Mesenchymal stem cell (in vitro differentiated cells and primary cell): ENCODE data around the gene CTNNA1.

Experiments
- DNase-seq: peaks from one replicate; pipeline ENCODE4 v3.0.0-alpha.2; 2013
- H2AFZ ChIP-seq: one replicate; pipeline ENCODE4 v1.6.1; 2013; ENCODE audit warnings: low read depth, mild to moderate bottlenecking, control low read depth, inconsistent platforms, low read length, moderate library complexity
- H2AK5ac ChIP-seq: 2 replicates; pipeline ENCODE4 v1.6.1; 2013; ENCODE audit warnings: low read length, moderate library complexity, mild to moderate bottlenecking, inconsistent platforms; ENCODE audit not compliant: severe bottlenecking
- H2BK120ac ChIP-seq: one replicate; pipeline ENCODE4 v1.6.1; 2013; ENCODE audit warnings: low read depth, mild to moderate bottlenecking, inconsistent platforms, low read length, moderate library complexity
- H2BK12ac ChIP-seq, 2 experiments: one replicate each; pipeline ENCODE4 v1.6.1; 2013; ENCODE audit warnings: inconsistent platforms in 2 of 2, low read length in 2 of 2, mild to moderate bottlenecking in 2 of 2, moderate library complexity in 2 of 2, control low read depth in 1 of 2
- H2BK15ac ChIP-seq: one replicate; pipeline ENCODE4 v1.6.1; 2013; ENCODE audit warnings: mild to moderate bottlenecking, low read depth, inconsistent platforms; ENCODE audit not compliant: poor library complexity, severe bottlenecking
- H2BK5ac ChIP-seq: 2 replicates; pipeline ENCODE4 v1.6.1; 2013; ENCODE audit warnings: low read depth, mild to moderate bottlenecking, low read length, control low read depth, inconsistent platforms; ENCODE audit not compliant: poor library complexity, severe bottlenecking
- H3K14ac ChIP-seq, 2 experiments: one replicate each; pipeline ENCODE4 v1.6.1; 2013; ENCODE audit warnings: inconsistent platforms in 2 of 2, low read length in 2 of 2, control low read depth in 1 of 2, mild to moderate bottlenecking in 1 of 2, moderate library complexity in 1 of 2
- H3K18ac ChIP-seq, 2 experiments: one replicate each; pipeline ENCODE4 v1.6.1; 2013; ENCODE audit warnings: inconsistent platforms in 2 of 2, low read length in 2 of 2, control low read depth in 1 of 2, low read depth in 1 of 2, mild to moderate bottlenecking in 1 of 2
- H3K23ac ChIP-seq, 2 experiments: one replicate each; pipeline ENCODE4 v1.6.1; 2013; ENCODE audit warnings: inconsistent platforms in 2 of 2, low read length in 2 of 2, mild to moderate bottlenecking in 2 of 2, moderate library complexity in 2 of 2, control low read depth in 1 of 2
- H3K27ac ChIP-seq: 2 replicates; pipeline ENCODE4 v1.5.1; 2013; ENCODE audit warnings: mild to moderate bottlenecking, moderate library complexity, low read length, control low read depth, inconsistent platforms; ENCODE audit not compliant: poor library complexity, severe bottlenecking
- H3K27me3 ChIP-seq, 2 experiments: 2 replicates each; pipeline versions ENCODE4 v1.6.1 to v1.7.0; 2013; ENCODE audit warnings: low read length in 2 of 2, mild to moderate bottlenecking in 2 of 2, moderate library complexity in 2 of 2, control low read depth in 1 of 2, inconsistent platforms in 1 of 2; ENCODE audit not compliant: control insufficient read depth in 1 of 2, insufficient read depth in 1 of 2
- H3K36me3 ChIP-seq, 2 experiments: 2 replicates each; pipeline versions ENCODE4 v1.6.1 to v1.7.0; 2013; ENCODE audit warnings: low read length in 2 of 2, control low read depth in 1 of 2, inconsistent platforms in 1 of 2, low read depth in 1 of 2, mild to moderate bottlenecking in 1 of 2; ENCODE audit not compliant: insufficient read depth in 2 of 2, control insufficient read depth in 1 of 2
- H3K4ac ChIP-seq, 2 experiments: one replicate each; pipeline ENCODE4 v1.6.1; 2013; ENCODE audit warnings: inconsistent platforms in 2 of 2, low read length in 2 of 2, mild to moderate bottlenecking in 2 of 2, moderate library complexity in 2 of 2, control low read depth in 1 of 2, low read depth in 1 of 2
- H3K4me1 ChIP-seq: 2 replicates; pipeline ENCODE4 v1.6.1; 2013; ENCODE audit warnings: low read depth, low read length, control low read depth; ENCODE audit not compliant: control insufficient read depth, insufficient read depth
- H3K4me2 ChIP-seq: 2 replicates; pipeline ENCODE4 v1.6.1; 2013; ENCODE audit warnings: low read length, mild to moderate bottlenecking, inconsistent platforms; ENCODE audit not compliant: poor library complexity, severe bottlenecking
- H3K4me3 ChIP-seq, 2 experiments: 2 replicates each; pipeline versions ENCODE4 v1.5.1 to v1.7.0; 2013; ENCODE audit warnings: low read length in 2 of 2, mild to moderate bottlenecking in 2 of 2, control low read depth in 1 of 2, low read depth in 1 of 2; ENCODE audit not compliant: insufficient read depth in 1 of 2
- H3K79me1 ChIP-seq: replicated peaks from 2 replicates; pipeline ENCODE4 v1.6.1; 2013; ENCODE audit warnings: mild to moderate bottlenecking, control low read depth, low read length, inconsistent platforms; ENCODE audit not compliant: poor library complexity, severe bottlenecking
- H3K9ac ChIP-seq: 2 replicates; pipeline ENCODE4 v1.7.0; 2013; ENCODE audit warnings: mild to moderate bottlenecking, low read length, moderate library complexity
- H3K9me3 ChIP-seq: 2 replicates; pipeline ENCODE4 v1.7.0; 2013; ENCODE audit warnings: mild to moderate bottlenecking, low read length; ENCODE audit not compliant: control insufficient read depth
- H4K8ac ChIP-seq: one replicate; pipeline ENCODE4 v1.6.1; 2013; ENCODE audit warnings: inconsistent platforms, mild to moderate bottlenecking, low read length, moderate library complexity
- H4K91ac ChIP-seq: one replicate; pipeline ENCODE4 v1.6.1; 2013; ENCODE audit warnings: mild to moderate bottlenecking, low read length, inconsistent platforms
- WGBS: methylation state at CpG from one replicate; pipeline ENCODE4 v1.1.7; 2013; ENCODE audit warnings: mixed read lengths; 5-methylcytosine and 5-hydroxymethylcytosine counted together

CTNNA1 gene

DNA sequence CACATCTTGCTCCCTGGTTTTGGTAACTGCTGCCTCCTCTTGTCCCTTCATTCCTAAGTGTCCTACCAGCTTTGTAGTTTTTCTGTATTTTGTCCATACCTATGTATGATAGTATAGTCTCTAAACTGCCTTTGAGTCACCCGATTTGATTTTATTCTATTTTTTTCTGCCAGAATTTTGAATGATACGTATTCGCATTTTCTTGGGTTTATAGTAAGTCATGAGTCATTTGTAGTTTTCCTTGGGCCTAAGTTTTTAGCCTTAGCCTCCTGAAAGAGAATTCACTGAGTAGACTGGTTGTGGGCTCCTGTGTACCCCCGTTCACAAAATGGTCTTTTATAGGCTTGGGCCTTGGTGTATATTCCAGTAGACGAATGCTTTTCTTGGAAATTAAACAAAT is 62.3 kb downstream of the CTNNA1 start:
- no peak overlapping the region for H2BK12ac ChIP-seq
- H3K79me1 ChIP-seq: peaks cover 25% of the 10 kb centered on the region
- no peak overlapping the region for H3K4me2 ChIP-seq
- 96% methylated on average over 5 of the region's 5 CpGs for WGBS
- H2AK5ac ChIP-seq: no peak overlapping the region
- no peak overlapping the region for H3K27ac ChIP-seq
- H3K14ac ChIP-seq: no peak overlapping the region
- H3K4ac ChIP-seq: no peak overlapping the region
- H3K27me3 ChIP-seq: no peaks in the 10 kb centered on the region
- peaks cover 9% of the 10 kb centered on the region for H3K4me1 ChIP-seq
- H2BK120ac ChIP-seq: peak overlapping the region; percentile 5
- no peak overlapping the region for H4K8ac ChIP-seq
- no peak overlapping the region for H2BK15ac ChIP-seq
- peaks cover 30 to 70% of the 10 kb centered on the region in 2 experiments for H3K36me3 ChIP-seq
- no peak overlapping the region for H2AFZ ChIP-seq
- DNase-seq: no peak
- no peak overlapping the region for H3K4me3 ChIP-seq
- no peak overlapping the region for H3K9ac ChIP-seq
- no peak overlapping the region for H3K23ac ChIP-seq
- peak overlapping the region; percentile 27 for H4K91ac ChIP-seq
- no peak overlapping the region for H3K18ac ChIP-seq
- peaks cover 5% of the 10 kb centered on the region for H3K9me3 ChIP-seq
- H2BK5ac ChIP-seq: no peak overlapping the region

DNA sequence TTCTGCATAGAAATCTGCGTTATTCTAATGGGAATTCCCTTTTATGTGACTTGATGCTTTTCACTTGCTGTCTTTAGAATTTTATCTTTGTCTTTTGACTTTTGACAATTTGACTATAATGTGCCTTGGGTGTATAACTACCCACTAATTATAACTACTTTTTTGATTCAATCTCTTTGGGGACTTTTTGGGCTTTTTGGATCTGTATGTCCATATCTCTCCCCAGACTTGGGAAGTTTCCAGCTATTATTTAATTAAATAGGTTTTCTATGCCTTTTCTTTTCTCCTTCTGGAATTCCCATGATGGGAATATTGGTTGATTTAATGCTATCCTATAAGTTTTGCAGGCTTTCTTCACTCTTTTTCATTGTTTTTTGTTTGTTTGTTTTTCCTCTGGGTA is 64.0 kb downstream of the CTNNA1 start:
- H3K9me3 ChIP-seq: peaks cover 5% of the 10 kb centered on the region
- H3K4ac ChIP-seq: no peak overlapping the region
- H3K27me3 ChIP-seq: no peaks in the 10 kb centered on the region
- no peak overlapping the region for H2BK5ac ChIP-seq
- H3K36me3 ChIP-seq: peaks cover 26 to 65% of the 10 kb centered on the region in 2 experiments
- no peak for DNase-seq
- H2AFZ ChIP-seq: no peak overlapping the region
- peaks cover 25% of the 10 kb centered on the region for H3K79me1 ChIP-seq
- no peak overlapping the region for H3K4me3 ChIP-seq
- no peak overlapping the region for H2BK12ac ChIP-seq
- H4K8ac ChIP-seq: no peak overlapping the region
- no peak overlapping the region for H3K27ac ChIP-seq
- no peak overlapping the region for H3K9ac ChIP-seq
- H3K18ac ChIP-seq: no peak overlapping the region
- H3K4me1 ChIP-seq: peaks cover 9% of the 10 kb centered on the region
- H2BK120ac ChIP-seq: no peak overlapping the region
- no peak overlapping the region for H3K4me2 ChIP-seq
- no peak overlapping the region for H2BK15ac ChIP-seq
- no peak overlapping the region for H3K23ac ChIP-seq
- 100% methylated on average over 1 of the region's 1 CpG for WGBS
- H4K91ac ChIP-seq: no peak overlapping the region
- no peak overlapping the region for H3K14ac ChIP-seq
- no peak overlapping the region for H2AK5ac ChIP-seq

DNA sequence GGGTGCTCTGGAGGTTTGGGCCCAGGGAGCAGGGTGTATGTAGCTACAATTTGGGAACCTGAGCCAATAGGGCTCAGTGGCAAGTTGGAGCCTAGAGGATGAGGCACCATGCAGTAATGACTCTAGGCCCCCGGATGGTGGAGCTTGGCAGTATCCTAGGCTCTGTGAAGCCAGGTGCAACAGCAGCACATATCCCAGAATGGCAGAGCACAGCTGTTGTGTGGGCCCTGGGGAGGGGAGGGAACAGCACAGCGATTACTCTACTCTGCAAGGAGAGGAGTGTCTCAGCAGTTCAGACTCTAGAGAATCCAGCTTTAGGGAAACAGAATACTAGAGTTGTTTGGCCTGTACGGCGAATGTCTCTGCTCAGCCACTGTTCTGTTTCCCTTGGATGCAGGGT is 65.9 kb downstream of the CTNNA1 start:
- no peak overlapping the region for H3K27ac ChIP-seq
- H2BK12ac ChIP-seq: no peak overlapping the region
- no peak overlapping the region for H2AFZ ChIP-seq
- peak overlapping the region in 1 of 2 experiments; percentile 83 for H3K14ac ChIP-seq
- peak overlapping the region in 1 of 2 experiments; percentile 95 for H3K23ac ChIP-seq
- H2AK5ac ChIP-seq: no peak overlapping the region
- peaks cover 5% of the 10 kb centered on the region for H3K9me3 ChIP-seq
- peaks cover 17% of the 10 kb centered on the region for H3K79me1 ChIP-seq
- no peak overlapping the region for H2BK5ac ChIP-seq
- H3K36me3 ChIP-seq: peaks cover 18 to 47% of the 10 kb centered on the region in 2 experiments
- H3K4me2 ChIP-seq: no peak overlapping the region
- no peak overlapping the region for H4K8ac ChIP-seq
- H4K91ac ChIP-seq: no peak overlapping the region
- H3K9ac ChIP-seq: no peak overlapping the region
- H2BK120ac ChIP-seq: no peak overlapping the region
- no peaks in the 10 kb centered on the region for H3K27me3 ChIP-seq
- H3K4ac ChIP-seq: no peak overlapping the region
- WGBS: 97% methylated on average over 4 of the region's 4 CpGs
- no peak overlapping the region for H3K4me3 ChIP-seq
- no peak overlapping the region for H3K18ac ChIP-seq
- no peak for DNase-seq
- H2BK15ac ChIP-seq: no peak overlapping the region
- peaks cover 9% of the 10 kb centered on the region for H3K4me1 ChIP-seq

DNA sequence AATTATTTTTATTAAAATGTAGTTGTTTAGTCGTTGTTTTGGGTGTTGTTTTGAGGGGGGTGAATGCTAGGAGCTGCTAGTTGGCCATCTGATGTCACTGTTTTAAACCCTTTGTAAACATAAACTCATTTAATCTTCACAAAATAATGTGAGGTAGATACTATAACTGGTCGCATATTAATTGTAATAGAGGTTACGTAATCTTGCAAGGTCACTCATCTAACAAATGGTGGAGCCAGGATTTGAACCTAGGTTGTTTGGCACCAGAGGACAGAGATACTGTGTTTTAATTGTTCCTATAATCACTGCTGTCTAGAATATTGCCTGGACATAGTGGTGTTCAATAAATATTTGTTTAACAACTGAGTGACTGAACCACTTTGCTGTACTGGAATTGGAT is 67.5 kb downstream of the CTNNA1 start:
- Histone ChIP-seq H3K4ac (no peak overlapping the region), H2BK5ac (no peak overlapping the region), H4K91ac (no peak overlapping the region), H3K79me1 (peaks cover 15% of the 10 kb centered on the region), H3K4me3 (no peak overlapping the region), H3K27ac (no peak overlapping the region), H3K14ac (no peak overlapping the region), H4K8ac (no peak overlapping the region), H3K23ac (no peak overlapping the region), H3K27me3 (no peaks in the 10 kb centered on the region), H3K4me1 (peaks cover 10% of the 10 kb centered on the region), H3K9me3 (peaks cover 5% of the 10 kb centered on the region), H2BK12ac (no peak overlapping the region), H2AFZ (no peak overlapping the region), H3K18ac (no peak overlapping the region), H3K4me2 (no peak overlapping the region), H2AK5ac (no peak overlapping the region), H3K36me3 (peaks cover 21 to 43% of the 10 kb centered on the region in 2 experiments), H2BK120ac (no peak overlapping the region), H3K9ac (no peak overlapping the region), H2BK15ac (no peak overlapping the region)
- 98% methylated on average over 2 of the region's 3 CpGs for WGBS
- no peak for DNase-seq
